NCI-H1417 treated with DMSO at 0.1 percent for 48 hours (cell line): ENCODE measurements around the gene ABLIM2.

Experiments
- DNase-seq: peaks from one replicate; lab custom pipeline; 2025; lab: John Stamatoyannopoulos, UW

The ABLIM2 gene

GRCh38 chr4:8136972-8137710, 21.5 kb downstream of the ABLIM2 start:
- DNase-seq = no peak

GRCh38 chr4:8136529-8136928, 22.1 kb downstream of the ABLIM2 start:
- DNase-seq = no peak

GRCh38 chr4:8135666-8136065, 22.9 kb downstream of the ABLIM2 start:
- DNase-seq = no peak

- DNase-seq = no peak
Observed at GRCh38 chr4:8133897-8134563, 24.6 kb downstream of the ABLIM2 start.

GRCh38 chr4:8132947-8133705, 25.5 kb downstream of the ABLIM2 start:
- no peak for DNase-seq

GRCh38 chr4:8132400-8132799, 26.2 kb downstream of the ABLIM2 start:
- DNase-seq = no peak

GRCh38 chr4:8131826-8132225, 26.8 kb downstream of the ABLIM2 start:
- no peak for DNase-seq

- no peak for DNase-seq
Observed at GRCh38 chr4:8131210-8131609, 27.4 kb downstream of the ABLIM2 start.

- DNase-seq = no peak
Observed at GRCh38 chr4:8130346-8131066, 28.1 kb downstream of the ABLIM2 start.

- no peak for DNase-seq
Observed at GRCh38 chr4:8129785-8130184, 28.8 kb downstream of the ABLIM2 start.

- no peak for DNase-seq
Observed at GRCh38 chr4:8129136-8129535, 29.5 kb downstream of the ABLIM2 start.

GRCh38 chr4:8128100-8128856, 30.3 kb downstream of the ABLIM2 start:
- no peak for DNase-seq

GRCh38 chr4:8127051-8127826, 31.4 kb downstream of the ABLIM2 start:
- no peak for DNase-seq

- no peak for DNase-seq
Observed at GRCh38 chr4:8126523-8126922, 32.1 kb downstream of the ABLIM2 start.

- DNase-seq = no peak
Observed at GRCh38 chr4:8125526-8126056, 33.0 kb downstream of the ABLIM2 start.

- no peak for DNase-seq
Observed at GRCh38 chr4:8123870-8124269, 34.7 kb downstream of the ABLIM2 start.

GRCh38 chr4:8123389-8123788, 35.2 kb downstream of the ABLIM2 start:
- DNase-seq = no peak

- DNase-seq = no peak
Observed at GRCh38 chr4:8122746-8123145, 35.9 kb downstream of the ABLIM2 start.

GRCh38 chr4:8121292-8122015, 37.2 kb downstream of the ABLIM2 start:
- DNase-seq = no peak

GRCh38 chr4:8120501-8120900, 38.1 kb downstream of the ABLIM2 start:
- no peak for DNase-seq
